Psoas muscle (tissue), 8 donors: Measurements from ENCODE around the gene ENPP1. TPM values are rescaled to one million over a fixed set of nuclear protein-coding genes. Genes with fewer than 3 reads are reported as not detected.

Source experiments
- ATAC-seq, 4 donors: fragments of 200-7000 bp; cut with Tn5 transposase; one replicate each; pipeline ENCODE4 v1.9.1; 2020; ENCODE audit warnings: moderate library complexity in 3 of 4, mild to moderate bottlenecking in 2 of 4
- DNase-seq, 2 donors: peaks; one replicate each; pipeline ENCODE4 v3.0.0-alpha.2; 2020
- H3K27ac ChIP-seq: fragments of 200-600 bp; one replicate; pipeline ENCODE4 v1.8.0; 2022
- H3K27me3 ChIP-seq, 3 donors: fragments of 200-600 bp in 1 of 3; one replicate each; pipeline versions ENCODE4 v1.6.1 to v1.8.0; 2013 to 2022; ENCODE audit warnings: low read length in 2 of 3, mild to moderate bottlenecking in 2 of 3, moderate library complexity in 1 of 3; ENCODE audit not compliant: insufficient read depth in 3 of 3
- H3K36me3 ChIP-seq, 2 donors: fragments of 200-600 bp in 1 of 2; one replicate each; pipeline versions ENCODE4 v1.6.1 to v1.8.0; 2013 to 2022; ENCODE audit warnings: low read depth in 1 of 2, mild to moderate bottlenecking in 1 of 2, moderate library complexity in 1 of 2; ENCODE audit not compliant: insufficient read depth in 1 of 2
- H3K4me1 ChIP-seq: fragments of 200-600 bp; one replicate; pipeline ENCODE4 v1.8.0; 2022
- H3K4me3 ChIP-seq: fragments of 200-600 bp; one replicate; pipeline ENCODE4 v1.8.0; 2022; ENCODE audit warnings: mild to moderate bottlenecking
- H3K9me3 ChIP-seq: fragments of 200-600 bp; one replicate; pipeline ENCODE4 v1.8.0; 2022
- WGBS, 3 donors: extraction: QIAGEN DNeasy Blood & Tissue Kit; methylation state at CpG; one replicate each; pipeline versions ENCODE4 v1.1.6 to v1.1.7; 2013; 5-methylcytosine and 5-hydroxymethylcytosine counted together
- intact Hi-C, 2 donors: fragments of 100-400 bp; cut with DNase I; formaldehyde crosslinking; loops; one replicate each; pipeline versions ENCODE4 v1.11.0 to v1.14.2; 2022
- polyA plus RNA-seq, 3 donors: library from polyadenylated mRNA; stranded (reverse); fragments of 200-250 nt; gene quantifications; one replicate each; pipeline ENCODE4 v1.2.3, GENCODE V29; 2013
- total RNA-seq, 4 donors: library from RNA; stranded (reverse); fragmentation: NEBNext Ultra II Directional in 2 of 4; extraction: Animal tissue kit (Norgen Biotek cat#: 25700) in 2 of 4; gene quantifications; one replicate each; pipeline versions ENCODE4 v1.2.1 to v1.2.4, GENCODE V29; 2021 to 2023
- TF ChIP-seq, protein P1 (sequence below): fragments of 200-600 bp; IDR thresholded peaks from one replicate; pipeline ENCODE4 v1.8.0; 2022; ENCODE audit warnings: antibody characterized with exemption
- donor health status: healthy with polysubstance abuse.
- donor health status: DM: no; HTN: no; CAD: no; lungs with moderate emphysema.
- donor health status: Bipolar disorder and iron deficiency.
- donor health status: healthy.
- donor health status: DM: yes; HTN: yes; CAD: no.
- donor health status: DM: no; HTN: no; CAD: no.
- donor health status: DM: no; HTN: no; CAD: no.
- donor health status: DM: yes; HTN: yes; CAD: no.

The ENPP1 gene
- total and polyA plus RNA-seq, 7 donors = 0.65 to 4.9 (median 1.6) TPM

GRCh38 chr6:131795366-131795765 is 12.5 kb upstream of the ENPP1 start:
- Histone ChIP-seq H3K27me3 (no peaks in the 10 kb centered on the region), H3K9me3 (peaks cover 5% of the 10 kb centered on the region), H3K27ac (no peak overlapping the region), H3K4me1 (no peaks in the 10 kb centered on the region), H3K36me3 (no peaks in the 10 kb centered on the region), H3K4me3 (no peak overlapping the region)
- intact Hi-C loops = no loop called here
- ATAC-seq (no peak), DNase-seq (no peak)
- TF ChIP-seq, protein P1, sequence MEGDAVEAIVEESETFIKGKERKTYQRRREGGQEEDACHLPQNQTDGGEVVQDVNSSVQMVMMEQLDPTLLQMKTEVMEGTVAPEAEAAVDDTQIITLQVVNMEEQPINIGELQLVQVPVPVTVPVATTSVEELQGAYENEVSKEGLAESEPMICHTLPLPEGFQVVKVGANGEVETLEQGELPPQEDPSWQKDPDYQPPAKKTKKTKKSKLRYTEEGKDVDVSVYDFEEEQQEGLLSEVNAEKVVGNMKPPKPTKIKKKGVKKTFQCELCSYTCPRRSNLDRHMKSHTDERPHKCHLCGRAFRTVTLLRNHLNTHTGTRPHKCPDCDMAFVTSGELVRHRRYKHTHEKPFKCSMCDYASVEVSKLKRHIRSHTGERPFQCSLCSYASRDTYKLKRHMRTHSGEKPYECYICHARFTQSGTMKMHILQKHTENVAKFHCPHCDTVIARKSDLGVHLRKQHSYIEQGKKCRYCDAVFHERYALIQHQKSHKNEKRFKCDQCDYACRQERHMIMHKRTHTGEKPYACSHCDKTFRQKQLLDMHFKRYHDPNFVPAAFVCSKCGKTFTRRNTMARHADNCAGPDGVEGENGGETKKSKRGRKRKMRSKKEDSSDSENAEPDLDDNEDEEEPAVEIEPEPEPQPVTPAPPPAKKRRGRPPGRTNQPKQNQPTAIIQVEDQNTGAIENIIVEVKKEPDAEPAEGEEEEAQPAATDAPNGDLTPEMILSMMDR = no peak
- WGBS, 3 donors = 72 to 73% (median 72%) methylated on average over 2 of the region's 2 CpGs

DNA sequence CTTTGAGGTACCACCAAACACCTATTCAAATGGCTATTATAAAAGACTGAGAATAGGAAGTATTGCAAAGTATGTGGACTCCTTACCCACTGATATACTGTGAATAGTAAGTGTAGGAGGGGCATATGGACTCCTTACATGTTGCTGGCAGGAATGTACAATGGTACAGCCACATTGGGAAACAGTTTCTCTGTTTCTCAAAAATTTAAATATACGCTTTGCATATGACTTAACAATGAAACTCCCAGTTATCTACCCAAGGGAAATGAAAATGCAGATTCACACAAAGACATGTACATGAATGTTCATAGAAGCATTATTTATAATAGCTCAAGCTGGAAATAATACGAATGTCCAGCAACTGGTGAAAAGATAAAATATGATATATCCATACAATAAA is 5.5 kb upstream of the ENPP1 start:
- ATAC-seq = no peak
- no peak for DNase-seq
- Histone ChIP-seq H3K27ac (no peak overlapping the region), H3K4me1 (peaks cover 4% of the 10 kb centered on the region), H3K36me3 (no peaks in the 10 kb centered on the region), H3K4me3 (no peak overlapping the region), H3K27me3 (no peaks in the 10 kb centered on the region), H3K9me3 (peaks cover 5% of the 10 kb centered on the region)
- 94 to 97% (median 97%) methylated on average over 2 of the region's 2 CpGs for WGBS, 3 donors
- intact Hi-C loops = no loop called here
- TF ChIP-seq, protein P1 = no peak

DNA sequence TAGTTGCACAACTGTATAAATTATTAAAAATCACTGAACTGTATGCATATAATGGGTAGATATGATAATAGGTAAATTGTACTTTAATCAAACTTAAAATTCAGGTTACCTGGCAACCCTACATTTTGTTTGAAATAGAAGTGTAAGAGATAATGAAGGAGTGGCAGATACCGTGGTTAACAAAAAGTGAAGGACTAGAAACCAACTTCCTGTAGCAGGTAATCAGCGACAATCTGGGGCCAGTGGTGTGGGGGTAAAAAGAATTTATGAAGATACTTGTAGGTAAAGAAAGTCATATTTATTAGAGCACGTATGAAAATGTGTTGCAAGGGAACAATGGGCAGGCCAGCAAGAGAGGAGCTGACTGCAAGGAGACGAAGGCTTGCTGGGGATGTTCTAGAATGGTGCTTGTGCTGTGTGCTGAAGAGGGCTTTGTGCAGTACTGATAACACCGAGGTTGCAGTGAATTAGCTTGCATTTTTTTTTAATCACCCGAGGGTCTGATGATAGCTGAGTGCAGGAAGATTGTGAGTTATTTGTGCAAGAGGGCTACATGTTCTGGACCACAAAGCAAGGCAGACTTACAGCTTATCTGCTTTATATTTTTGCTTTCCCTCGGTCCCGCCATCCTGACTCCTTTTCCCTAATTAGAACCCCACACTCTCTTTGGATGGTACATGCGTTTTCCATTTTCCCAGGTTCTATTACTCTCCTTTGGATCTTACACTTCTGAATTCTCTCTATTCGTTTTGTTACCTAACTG is 4.6 kb upstream of the ENPP1 start:
- Histone ChIP-seq H3K4me1 (peaks cover 4% of the 10 kb centered on the region), H3K4me3 (no peak overlapping the region), H3K36me3 (no peaks in the 10 kb centered on the region), H3K9me3 (peaks cover 5% of the 10 kb centered on the region), H3K27me3 (no peaks in the 10 kb centered on the region), H3K27ac (no peak overlapping the region)
- ATAC-seq (no peak), DNase-seq (no peak)
- TF ChIP-seq, protein P1 = no peak
- 81 to 88% (median 84%) methylated on average over 10 of the region's 10 CpGs for WGBS, 3 donors
- intact Hi-C loops = no loop called here

GRCh38 chr6:131804131-131804530 is 3.7 kb upstream of the ENPP1 start:
- intact Hi-C loops = loop anchor here in 1 of 2 donors (1.0 kb wide), 1 partner anchor 22 kb away; no protein-coding TSS in a partner anchor
- no peak overlapping the region for H3K27ac ChIP-seq
- H3K4me3 ChIP-seq = no peak overlapping the region
- H3K27me3 ChIP-seq = no peaks in the 10 kb centered on the region
- H3K36me3 ChIP-seq = no peaks in the 10 kb centered on the region
- ATAC-seq (no peak), DNase-seq (no peak)
- H3K9me3 ChIP-seq = no peaks in the 10 kb centered on the region
- TF ChIP-seq, protein P1 = no peak
- H3K4me1 ChIP-seq = peaks cover 4% of the 10 kb centered on the region
- 59 to 61% (median 60%) methylated on average over 1 of the region's 1 CpG for WGBS, 3 donors

DNA sequence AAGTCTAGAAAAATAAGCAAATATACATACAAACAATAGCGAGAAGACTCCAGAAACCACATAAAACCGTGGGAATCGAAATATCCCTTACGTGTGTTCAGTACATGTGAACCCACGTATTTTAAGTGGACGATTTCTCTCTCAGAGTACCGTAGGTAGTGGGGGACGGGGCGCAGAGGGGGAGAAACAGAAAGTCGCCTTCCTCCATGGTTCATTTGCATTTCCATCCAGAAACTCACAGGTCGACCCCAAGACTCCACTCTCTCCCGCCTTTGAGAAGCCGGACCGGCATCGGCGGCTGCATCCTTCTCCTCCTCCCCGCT is 538 bp upstream of the ENPP1 start:
- intact Hi-C loops = no loop called here
- ATAC-seq (no peak), DNase-seq (no peak)
- 3 to 5% (median 4%) methylated on average over 17 of the region's 17 CpGs for WGBS, 3 donors
- Histone ChIP-seq H3K4me3 (peak overlapping the region; percentile 80), H3K36me3 (no peaks in the 10 kb centered on the region), H3K9me3 (no peaks in the 10 kb centered on the region), H3K27ac (peak overlapping the region; percentile 75), H3K4me1 (peaks cover 4% of the 10 kb centered on the region), H3K27me3 (no peaks in the 10 kb centered on the region)
- TF ChIP-seq, protein P1 = no peak
